NCI-H2227 treated with DMSO at 0.1 percent for 48 hours (cell line): Measurements from ENCODE around the gene NDRG2.
A peak's percentile ranks its signal among the peaks of the same experiment; 100 is the strongest.

ENCODE experiments used
- DNase-seq: peaks from one replicate; lab custom pipeline; 2025; lab: John Stamatoyannopoulos, UW

The NDRG2 gene

GRCh38 chr14:21033133-21033698 is 8.4 kb upstream of the NDRG2 start:
- DNase-seq, result no peak

GRCh38 chr14:21032326-21033132 is 7.7 kb upstream of the NDRG2 start:
- no peak for DNase-seq

GRCh38 chr14:21030531-21030930 is 5.7 kb upstream of the NDRG2 start:
- no peak for DNase-seq

GRCh38 chr14:21029917-21030316 is 5.1 kb upstream of the NDRG2 start, which contains the start of gene TPPP2:
TPPP2 (plus strand) TSS chr14:21030217; CDS start chr14:21030582, 365 bp downstream.
- DNase-seq, result no peak

GRCh38 chr14:21026988-21027315 is 2.1 kb upstream of the NDRG2 start:
- no peak for DNase-seq

GRCh38 chr14:21026274-21026987 is 1.6 kb upstream of the NDRG2 start:
- DNase-seq, result no peak

- no peak for DNase-seq
These were observed 761 bp upstream of the NDRG2 start for GRCh38 chr14:21025371-21026273.

- DNase-seq, result no peak
These were observed 860 bp downstream of the NDRG2 start for GRCh38 chr14:21023817-21024584.

GRCh38 chr14:21023174-21023573 is 1.7 kb downstream of the NDRG2 start:
- DNase-seq, result no peak

GRCh38 chr14:21022686-21023085 is 2.2 kb downstream of the NDRG2 start:
- DNase-seq, result no peak

- no peak for DNase-seq
These were observed 3.8 kb downstream of the NDRG2 start for GRCh38 chr14:21020977-21021545.

- no peak for DNase-seq
These were observed 5.5 kb downstream of the NDRG2 start for GRCh38 chr14:21019366-21019765.

GRCh38 chr14:21018781-21019180 is 6.1 kb downstream of the NDRG2 start:
- DNase-seq, result no peak

- no peak for DNase-seq
These were observed 6.6 kb downstream of the NDRG2 start for GRCh38 chr14:21018286-21018685.

GRCh38 chr14:21017528-21018245 is 7.2 kb downstream of the NDRG2 start:
- DNase-seq, result no peak

GRCh38 chr14:21016413-21017190 is 8.3 kb downstream of the NDRG2 start:
- DNase-seq, result no peak

GRCh38 chr14:21015312-21015711 is 9.5 kb downstream of the NDRG2 start:
- DNase-seq, result no peak

GRCh38 chr14:21014761-21015190 is 10.1 kb downstream of the NDRG2 start:
- DNase-seq, result peak; percentile 80

- DNase-seq, result no peak
These were observed 13.7 kb downstream of the NDRG2 start for GRCh38 chr14:21011136-21011535.
